Stomach (tissue), 9 donors: ENCODE results near the gene KCNC3. TPM values are rescaled to one million over a fixed set of nuclear protein-coding genes. Genes with fewer than 3 reads are reported as not detected.

Source experiments
- DNase-seq, 2 donors: peaks; one replicate each; pipeline versions ENCODE4 v3.0.0 to v3.0.0-alpha.2; 2013 to 2019
- H3K27ac ChIP-seq, 5 donors: fragments of 200-600 bp in 4 of 5; sonication (generic) in 4 of 5; one replicate each; pipeline ENCODE4 v1.5.1; 2013 to 2019; ENCODE audit warnings: mild to moderate bottlenecking in 1 of 5, moderate library complexity in 1 of 5
- H3K27me3 ChIP-seq, 3 donors: fragments of 200-600 bp; sonication (generic); one replicate each; pipeline ENCODE4 v1.5.1; 2017 to 2019; ENCODE audit warnings: mixed run types in 1 of 3
- H3K36me3 ChIP-seq, 4 donors: fragments of 200-600 bp; sonication (generic); 1 replicate in 3 of 4; 2 replicates in 1 of 4; pipeline ENCODE4 v1.5.1; 2016 to 2019
- H3K4me1 ChIP-seq, 4 donors: fragments of 200-600 bp; sonication (generic); one replicate each; pipeline ENCODE4 v1.5.1; 2016 to 2019
- H3K4me3 ChIP-seq, 4 donors: fragments of 200-600 bp; sonication (generic) in 3 of 4; one replicate each; pipeline ENCODE4 v1.5.1; 2016 to 2019; ENCODE audit warnings: mild to moderate bottlenecking in 1 of 4
- H3K9me3 ChIP-seq, 4 donors: fragments of 200-600 bp; sonication (generic); one replicate each; pipeline ENCODE4 v1.5.1; 2016 to 2019
- CTCF ChIP-seq, 7 experiments: fragments of 450-650 bp in 4 of 7; fragments of 200-600 bp in 3 of 7; sonication (generic) in 3 of 7; IDR thresholded peaks; one replicate each; pipeline ENCODE4 v1.5.1; 2016 to 2019; ENCODE audit warnings: antibody characterized with exemption in 7 of 7, control low read depth in 2 of 7, mild to moderate bottlenecking in 1 of 7
- EP300 ChIP-seq: sonication (generic); formaldehyde crosslinking; IDR thresholded peaks from one replicate; pipeline ENCODE4 v1.6.1; 2017; ENCODE audit warnings: antibody characterized with exemption
- POLR2A ChIP-seq, 4 donors: fragments of 450-650 bp; IDR thresholded peaks; one replicate each; pipeline ENCODE4 v1.6.1; 2016; ENCODE audit warnings: antibody characterized with exemption in 4 of 4, control low read depth in 2 of 4, mild to moderate bottlenecking in 1 of 4, moderate library complexity in 1 of 4
- POLR2AphosphoS5 ChIP-seq, 3 donors: sonication (generic); formaldehyde crosslinking; IDR thresholded peaks; one replicate each; pipeline ENCODE4 v1.6.1; 2016; ENCODE audit warnings: antibody characterized with exemption in 3 of 3
- WGBS, 5 donors: extraction: QIAGEN DNeasy Blood & Tissue Kit in 3 of 5; methylation state at CpG; one replicate each; pipeline versions ENCODE4 v1.1.5 to v1.1.7; 2013 to 2018; 5-methylcytosine and 5-hydroxymethylcytosine counted together
- intact Hi-C: fragments of 100-400 bp; cut with DNase I; formaldehyde crosslinking; loops from one replicate; pipeline ENCODE4 v1.15.1; 2023; ENCODE audit warnings: low total_unique reads
- polyA plus RNA-seq, 3 donors: library from polyadenylated mRNA; stranded (reverse); fragments of 200-250 nt; gene quantifications; one replicate each; pipeline ENCODE4 v1.2.3, GENCODE V29; 2013
- total RNA-seq, 5 donors: library from RNA; depleted of rRNA; stranded (reverse); fragments of >200 nt; gene quantifications; one replicate each; pipeline versions ENCODE4 v1.1.0 to v1.2.3, GENCODE V29; 2014 to 2016
- donor health status: healthy with polysubstance abuse.
- donor health status: Bipolar disorder and iron deficiency.
- donor health status: healthy.

The KCNC3 gene
- total and polyA plus RNA-seq, 8 donors: 0.25 to 2.3 (median 0.41) TPM; not detected in 2

GRCh38 chr19:50280074-50280473 is 49.1 kb downstream of the KCNC3 start:
- intact Hi-C loops: no loop called here
- Histone ChIP-seq H3K27ac (no peak overlapping the region), H3K9me3 (peaks cover 0 to 4% (median 3%) of the 10 kb centered on the region in 4 donors), H3K27me3 (peaks cover 0 to 19% (median 0%) of the 10 kb centered on the region in 3 donors), H3K4me3 (no peak overlapping the region), H3K4me1 (no peaks in the 10 kb centered on the region), H3K36me3 (peaks cover 16 to 92% (median 82%) of the 10 kb centered on the region in 4 donors)
- no peak for DNase-seq
- 87 to 94% (median 90%) methylated on average over 13 to 14 of the region's 14 CpGs; no CpG with 5 or more reads in 1 of the 5 donors for WGBS, 5 donors
- TF ChIP-seq CTCF (IDR thresholded peaks at IDR 0.05) (no peak), POLR2A (IDR thresholded peaks at IDR 0.05) (no peak), EP300 (no peak), POLR2AphosphoS5 (IDR thresholded peaks at IDR 0.05) (no peak)

- H3K27me3 ChIP-seq: peaks cover 0 to 19% (median 0%) of the 10 kb centered on the region in 3 donors
- no peak for DNase-seq
- WGBS, 5 donors: 87 to 95% (median 92%) methylated on average over 14 of the region's 14 CpGs
- no peak overlapping the region for H3K27ac ChIP-seq
- H3K9me3 ChIP-seq: no peaks in the 10 kb centered on the region
- peaks cover 15 to 95% (median 90%) of the 10 kb centered on the region in 4 donors for H3K36me3 ChIP-seq
- no peak overlapping the region for H3K4me3 ChIP-seq
- H3K4me1 ChIP-seq: no peaks in the 10 kb centered on the region
- intact Hi-C loops: no loop called here
- TF ChIP-seq POLR2AphosphoS5 (IDR thresholded peaks at IDR 0.05) (no peak), EP300 (no peak), POLR2A (IDR thresholded peaks at IDR 0.05) (no peak), CTCF (IDR thresholded peaks at IDR 0.05) (no peak)
Observed at GRCh38 chr19:50277966-50278580, 51.1 kb downstream of the KCNC3 start.

- H3K27ac ChIP-seq: no peak overlapping the region
- intact Hi-C loops: no loop called here
- WGBS, 5 donors: 87 to 94% (median 87%) methylated on average over 10 to 15 of the region's 15 CpGs
- TF ChIP-seq POLR2AphosphoS5 (IDR thresholded peaks at IDR 0.05) (no peak), POLR2A (IDR thresholded peaks at IDR 0.05) (no peak)
- H3K4me1 ChIP-seq: no peaks in the 10 kb centered on the region
- H3K4me3 ChIP-seq: no peak overlapping the region
- H3K9me3 ChIP-seq: no peaks in the 10 kb centered on the region
- peaks cover 0 to 20% (median 0%) of the 10 kb centered on the region in 3 donors for H3K27me3 ChIP-seq
- DNase-seq: no peak
- peaks cover 18 to 96% (median 93%) of the 10 kb centered on the region in 4 donors for H3K36me3 ChIP-seq
Observed at GRCh38 chr19:50276370-50277063, 52.7 kb downstream of the KCNC3 start.

GRCh38 chr19:50275577-50276368 is 53.4 kb downstream of the KCNC3 start:
- Histone ChIP-seq H3K27me3 (peaks cover 0 to 26% (median 0%) of the 10 kb centered on the region in 3 donors), H3K4me1 (no peaks in the 10 kb centered on the region), H3K9me3 (no peaks in the 10 kb centered on the region), H3K36me3 (peaks cover 18 to 96% (median 92%) of the 10 kb centered on the region in 4 donors), H3K27ac (no peak overlapping the region), H3K4me3 (no peak overlapping the region)
- 80 to 90% (median 89%) methylated on average over 24 to 26 of the region's 26 CpGs for WGBS, 5 donors
- DNase-seq: no peak
- TF ChIP-seq POLR2A (IDR thresholded peaks at IDR 0.05): no peak
- no peak for TF ChIP-seq EP300
- TF ChIP-seq CTCF (IDR thresholded peaks at IDR 0.05): no peak
- no peak for TF ChIP-seq POLR2AphosphoS5 (IDR thresholded peaks at IDR 0.05)
- intact Hi-C loops: no loop called here
